Ectodermal cell (in vitro differentiated cells): ENCODE data around the gene ENTPD5.
"Not testable (repeated sequence)": the region's sequence is repeated elsewhere in the genome, so short reads cannot be mapped to it uniquely, and the experiment has no call there.

ENCODE experiments used
- H3K27ac ChIP-seq: 2 replicates; pipeline ENCODE4 v1.7.0; 2013; ENCODE audit warnings: mild to moderate bottlenecking, low read depth, low read length; ENCODE audit not compliant: insufficient read depth, poor library complexity, severe bottlenecking
- H3K27me3 ChIP-seq: 2 replicates; pipeline ENCODE4 v1.7.0; 2013; ENCODE audit warnings: mild to moderate bottlenecking, low read length; ENCODE audit not compliant: insufficient read depth, control insufficient read depth, poor library complexity, severe bottlenecking
- H3K36me3 ChIP-seq: one replicate; pipeline ENCODE4 v1.7.0; 2013; ENCODE audit warnings: low read length; ENCODE audit not compliant: control insufficient read depth, insufficient read depth
- H3K4me1 ChIP-seq: one replicate; pipeline ENCODE4 v1.7.0; 2013; ENCODE audit warnings: low read length; ENCODE audit not compliant: control insufficient read depth, insufficient read depth
- H3K4me3 ChIP-seq: 2 replicates; pipeline ENCODE4 v1.7.0; 2013; ENCODE audit warnings: low read depth, low read length, control low read depth; ENCODE audit not compliant: insufficient read depth
- H3K9me3 ChIP-seq: 2 replicates; pipeline ENCODE4 v1.7.0; 2013; ENCODE audit warnings: mild to moderate bottlenecking, low read length, moderate library complexity; ENCODE audit not compliant: control insufficient read depth
- WGBS, 2 experiments: methylation state at CpG; one replicate each; pipeline ENCODE4 v1.1.7; 2013; ENCODE audit warnings: missing lambda C conversion rate in 2 of 2; 5-methylcytosine and 5-hydroxymethylcytosine counted together

Gene ENTPD5

GRCh38 chr14:74008843-74009499 lies 10.1 kb downstream of the ENTPD5 start:
- no peak overlapping the region for H3K4me3 ChIP-seq
- H3K27me3 ChIP-seq, result no peaks in the 10 kb centered on the region
- H3K27ac ChIP-seq, result no peak overlapping the region
- no peaks in the 10 kb centered on the region for H3K4me1 ChIP-seq
- H3K9me3 ChIP-seq, result no peaks in the 10 kb centered on the region
- no peaks in the 10 kb centered on the region for H3K36me3 ChIP-seq
- WGBS, 2 experiments, result 96 to 100% methylated on average over 1 to 2 of the region's 2 CpGs

- H3K27me3 ChIP-seq, H3K36me3 ChIP-seq, H3K9me3 ChIP-seq, H3K4me3 ChIP-seq, H3K4me1 ChIP-seq, H3K27ac ChIP-seq: not testable (repeated sequence)
- 92 to 98% methylated on average over 3 of the region's 3 CpGs for WGBS, 2 experiments
Observed at GRCh38 chr14:74005664-74006063, 13.4 kb downstream of the ENTPD5 start.

- Histone ChIP-seq H3K27ac (no peak overlapping the region), H3K36me3 (no peaks in the 10 kb centered on the region), H3K9me3 (no peaks in the 10 kb centered on the region), H3K27me3 (no peaks in the 10 kb centered on the region), H3K4me3 (no peak overlapping the region), H3K4me1 (no peaks in the 10 kb centered on the region)
- WGBS, 2 experiments, result 95 to 99% methylated on average over 2 of the region's 2 CpGs
Observed at GRCh38 chr14:73998726-73999125, 20.4 kb downstream of the ENTPD5 start.

- 93 to 94% methylated on average over 7 of the region's 7 CpGs for WGBS, 2 experiments
- no peaks in the 10 kb centered on the region for H3K27me3 ChIP-seq
- H3K4me1 ChIP-seq, result no peaks in the 10 kb centered on the region
- no peak overlapping the region for H3K27ac ChIP-seq
- no peak overlapping the region for H3K4me3 ChIP-seq
- no peaks in the 10 kb centered on the region for H3K9me3 ChIP-seq
- no peaks in the 10 kb centered on the region for H3K36me3 ChIP-seq
Observed at GRCh38 chr14:73997944-73998447, 21.1 kb downstream of the ENTPD5 start.

GRCh38 chr14:73997108-73997943 lies 21.8 kb downstream of the ENTPD5 start:
- H3K4me3 ChIP-seq, result no peak overlapping the region
- H3K27ac ChIP-seq, result no peak overlapping the region
- H3K27me3 ChIP-seq, result no peaks in the 10 kb centered on the region
- no peaks in the 10 kb centered on the region for H3K4me1 ChIP-seq
- no peaks in the 10 kb centered on the region for H3K36me3 ChIP-seq
- H3K9me3 ChIP-seq, result no peaks in the 10 kb centered on the region
- WGBS, 2 experiments, result 86 to 92% methylated on average over 1 of the region's 1 CpG

GRCh38 chr14:73996731-73997107 lies 22.4 kb downstream of the ENTPD5 start:
- Histone ChIP-seq H3K4me1 (no peaks in the 10 kb centered on the region), H3K9me3 (no peaks in the 10 kb centered on the region), H3K4me3 (no peak overlapping the region), H3K27me3 (no peaks in the 10 kb centered on the region), H3K36me3 (no peaks in the 10 kb centered on the region), H3K27ac (no peak overlapping the region)
- WGBS, 2 experiments, result 89 to 96% methylated on average over 2 of the region's 2 CpGs

- H3K4me3 ChIP-seq, result no peak overlapping the region
- no peaks in the 10 kb centered on the region for H3K36me3 ChIP-seq
- no peaks in the 10 kb centered on the region for H3K9me3 ChIP-seq
- no peak overlapping the region for H3K27ac ChIP-seq
- WGBS, 2 experiments, result 90 to 96% methylated on average over 8 of the region's 8 CpGs
- no peaks in the 10 kb centered on the region for H3K4me1 ChIP-seq
- H3K27me3 ChIP-seq, result no peaks in the 10 kb centered on the region
Observed at GRCh38 chr14:73995977-73996378, 23.1 kb downstream of the ENTPD5 start.

- H3K4me1 ChIP-seq, H3K27ac ChIP-seq, H3K9me3 ChIP-seq, H3K27me3 ChIP-seq, H3K4me3 ChIP-seq, H3K36me3 ChIP-seq: not testable (repeated sequence)
- 96% methylated on average over 7 of the region's 7 CpGs for WGBS, 2 experiments
Observed at GRCh38 chr14:73994926-73995325, 24.2 kb downstream of the ENTPD5 start.

GRCh38 chr14:73991092-73991491 lies 28.0 kb downstream of the ENTPD5 start:
- Histone ChIP-seq H3K4me1 (no peaks in the 10 kb centered on the region), H3K27ac (no peak overlapping the region), H3K36me3 (peaks cover 19% of the 10 kb centered on the region), H3K27me3 (no peaks in the 10 kb centered on the region), H3K4me3 (no peak overlapping the region), H3K9me3 (no peaks in the 10 kb centered on the region)
- 78 to 81% methylated on average over 4 of the region's 4 CpGs for WGBS, 2 experiments

- not testable (repeated sequence) for H3K9me3 ChIP-seq, H3K4me3 ChIP-seq, H3K4me1 ChIP-seq, H3K27me3 ChIP-seq, H3K27ac ChIP-seq
- peaks cover 20% of the 10 kb centered on the region for H3K36me3 ChIP-seq
- 91 to 98% methylated on average over 7 of the region's 7 CpGs for WGBS, 2 experiments
Observed at GRCh38 chr14:73988656-73989055, 30.4 kb downstream of the ENTPD5 start.
